HG03354 (cell line): ENCODE measurements around the gene RRAGC.
A peak's percentile ranks its signal among the peaks of the same experiment; 100 is the strongest.

Experiments used
- ATAC-seq: cut with Tn5 transposase; IDR thresholded peaks from one replicate; pipeline ENCODE4 v1.9.1; 2021; ENCODE audit warnings: mild to moderate bottlenecking; ENCODE audit not compliant: unreplicated experiment, poor library complexity, severe bottlenecking

RRAGC gene, protein sequence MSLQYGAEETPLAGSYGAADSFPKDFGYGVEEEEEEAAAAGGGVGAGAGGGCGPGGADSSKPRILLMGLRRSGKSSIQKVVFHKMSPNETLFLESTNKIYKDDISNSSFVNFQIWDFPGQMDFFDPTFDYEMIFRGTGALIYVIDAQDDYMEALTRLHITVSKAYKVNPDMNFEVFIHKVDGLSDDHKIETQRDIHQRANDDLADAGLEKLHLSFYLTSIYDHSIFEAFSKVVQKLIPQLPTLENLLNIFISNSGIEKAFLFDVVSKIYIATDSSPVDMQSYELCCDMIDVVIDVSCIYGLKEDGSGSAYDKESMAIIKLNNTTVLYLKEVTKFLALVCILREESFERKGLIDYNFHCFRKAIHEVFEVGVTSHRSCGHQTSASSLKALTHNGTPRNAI

DNA sequence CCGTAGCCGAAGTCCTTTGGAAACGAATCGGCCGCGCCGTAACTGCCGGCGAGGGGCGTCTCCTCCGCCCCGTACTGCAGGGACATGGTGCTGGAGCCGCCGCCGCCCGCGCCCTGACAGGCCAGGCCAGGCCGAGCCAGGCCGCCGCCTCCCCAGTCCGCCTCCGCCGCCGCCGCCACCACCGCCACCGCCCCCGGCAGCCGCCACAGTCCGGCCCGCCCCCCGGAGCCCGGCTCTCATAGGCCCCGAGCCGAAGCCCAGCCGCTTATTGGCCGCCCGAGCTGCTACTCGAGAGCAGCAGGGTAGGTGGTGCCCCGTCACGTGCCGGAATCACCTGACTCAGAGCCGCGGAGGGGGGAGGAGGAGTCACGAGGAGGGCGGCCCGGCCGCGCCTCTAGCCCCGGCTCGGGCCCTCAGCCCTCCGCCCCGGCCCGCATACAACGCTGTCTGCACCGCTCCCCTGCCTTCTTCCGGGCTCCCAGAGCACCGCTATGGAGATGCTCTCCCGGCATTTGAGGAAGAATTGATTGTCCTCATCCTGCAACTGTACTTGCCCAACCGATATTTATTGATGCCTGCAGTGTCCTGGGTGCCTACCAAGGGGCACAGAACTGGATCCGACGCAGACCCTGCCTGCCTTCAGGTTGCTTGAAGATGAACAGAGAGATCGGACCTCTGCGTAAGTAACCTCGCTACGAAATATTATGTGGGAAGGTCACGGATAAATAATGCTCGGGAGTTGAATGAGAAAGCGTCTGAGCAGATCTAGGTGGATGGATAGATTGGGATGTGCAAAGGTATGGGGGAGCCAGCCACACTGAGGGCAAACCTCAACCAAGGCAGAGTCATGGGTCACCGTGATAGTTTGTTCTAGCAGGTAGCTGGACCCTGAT is at the start of gene RRAGC:
Gene RRAGC, minus strand, starts transcription at position 212 of the 893 bp plus-strand sequence. Its CDS starts 126 bp downstream, at position 86.
- ATAC-seq, result peak; percentile 96

DNA sequence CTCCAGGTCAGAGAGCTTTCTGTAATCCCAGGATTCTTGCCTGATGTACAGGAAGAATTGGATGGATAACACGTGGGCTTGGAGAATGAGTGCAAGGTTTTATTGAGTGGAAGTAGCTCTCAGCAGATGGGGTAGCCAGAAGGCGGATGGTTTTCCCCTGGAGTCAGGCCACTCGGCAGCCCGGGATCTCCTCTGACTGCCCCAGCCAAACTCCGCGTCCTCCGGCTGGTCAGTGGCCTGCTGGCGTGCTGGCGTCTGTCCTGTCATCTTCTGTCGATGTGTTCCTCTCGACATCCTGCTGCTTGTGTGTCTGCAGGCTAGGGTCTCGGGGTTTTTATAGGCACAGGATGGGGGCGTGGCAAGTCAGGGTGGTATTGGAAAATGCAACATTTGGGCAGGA is 49.2 kb upstream of the RRAGC start:
- no peak for ATAC-seq

DNA sequence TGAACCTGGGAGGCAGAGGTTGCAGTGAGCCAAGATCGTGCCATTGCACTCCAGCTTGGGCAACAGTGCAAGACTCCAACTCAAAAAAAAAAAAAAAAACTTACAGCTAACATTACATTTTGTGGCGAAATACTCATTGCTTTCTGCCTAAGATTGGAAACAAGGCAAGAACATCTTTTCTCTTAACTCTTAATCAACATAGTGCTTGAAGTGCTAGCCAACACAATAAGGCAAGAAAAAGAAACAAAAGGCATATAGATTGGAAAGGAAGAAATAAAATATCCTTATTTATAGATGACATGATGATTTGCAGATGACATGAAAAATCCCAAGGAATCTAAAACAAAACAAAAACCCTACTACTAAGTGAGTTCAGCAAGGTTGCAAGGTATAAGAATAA is 46.4 kb upstream of the RRAGC start:
- ATAC-seq, result no peak

DNA sequence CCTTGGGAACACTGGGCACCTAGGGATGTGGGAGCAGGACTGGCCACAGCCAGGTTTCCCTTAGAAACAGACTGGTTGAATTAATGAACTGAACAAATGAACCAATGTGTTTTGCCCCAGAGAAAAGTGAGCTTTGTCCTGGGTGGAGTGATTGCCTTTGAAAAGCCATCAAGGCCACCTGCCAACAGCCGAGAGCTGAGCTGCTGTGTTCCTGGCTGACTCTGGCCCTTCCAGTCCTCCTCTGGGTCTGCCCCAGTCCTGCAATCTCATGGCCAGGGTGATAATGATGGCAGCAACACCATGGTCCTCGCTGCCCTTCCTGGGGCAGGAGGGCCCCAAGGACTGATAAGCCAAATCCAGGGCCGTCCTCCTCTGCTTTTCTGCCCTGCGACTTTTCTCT is 40.0 kb upstream of the RRAGC start:
- no peak for ATAC-seq

DNA sequence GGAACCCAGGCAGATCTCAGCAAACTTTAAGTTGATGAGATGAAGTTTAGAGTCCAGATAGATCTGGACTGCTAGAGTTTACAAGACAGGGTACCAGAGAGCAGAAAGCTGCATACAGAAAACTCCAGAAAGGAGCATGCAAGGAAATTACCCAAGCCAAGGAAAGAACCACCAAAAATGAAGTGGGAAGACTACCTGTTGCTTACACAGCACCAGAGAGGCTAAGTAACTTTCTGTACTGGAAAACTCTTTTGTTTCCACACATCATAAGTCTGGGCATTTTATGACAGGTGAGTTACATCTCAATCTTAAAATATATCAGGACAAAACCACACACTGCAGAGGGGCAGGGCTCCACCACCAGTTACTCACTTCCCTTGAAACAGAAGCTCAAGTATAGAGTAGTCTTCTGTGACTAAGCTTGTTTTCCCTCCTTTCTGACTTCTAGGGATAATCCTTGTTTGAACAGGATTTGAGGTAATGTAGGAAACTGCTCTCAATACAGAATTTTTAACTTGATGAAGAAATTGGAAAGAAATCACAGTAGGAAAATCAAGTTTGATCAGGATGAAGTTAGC is 39.2 kb upstream of the RRAGC start:
- ATAC-seq, result no peak

DNA sequence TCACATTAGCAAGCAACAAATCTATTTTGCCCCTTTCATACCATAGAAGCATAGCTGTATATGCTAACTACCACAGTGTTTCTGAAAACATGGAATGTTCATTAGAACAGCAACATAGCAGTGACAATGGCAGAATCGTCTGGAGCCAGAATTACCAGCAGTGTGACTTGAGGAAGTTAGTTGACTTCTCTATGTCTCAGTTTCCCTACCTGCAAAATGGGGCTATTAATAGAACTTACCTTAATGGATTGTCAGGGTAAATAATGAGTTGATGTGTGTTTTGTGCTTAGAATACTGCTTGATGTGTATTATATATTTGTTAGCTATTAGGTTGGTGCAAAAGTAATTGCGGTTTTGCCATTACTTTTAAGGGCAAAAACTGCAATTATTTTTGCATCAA is 36.6 kb upstream of the RRAGC start:
- no peak for ATAC-seq

DNA sequence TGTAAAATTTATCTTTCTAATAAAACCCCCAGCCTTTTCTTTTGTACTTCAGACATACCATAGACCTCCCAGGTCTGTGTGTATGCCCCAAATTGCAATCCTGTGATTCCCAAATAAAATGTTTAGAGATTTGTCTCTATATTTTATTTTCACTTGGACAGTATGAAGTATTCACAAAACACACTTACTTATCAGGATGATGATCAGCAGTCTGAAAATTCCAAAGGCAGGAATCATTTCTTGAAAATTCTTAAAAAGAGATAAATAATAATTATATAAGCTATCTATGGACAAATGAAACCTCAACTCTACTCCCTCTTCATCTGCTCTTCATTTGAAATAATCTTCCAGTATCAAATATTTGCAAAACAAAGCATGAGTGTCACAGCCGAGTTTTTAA is 33.4 kb upstream of the RRAGC start:
- no peak for ATAC-seq

DNA sequence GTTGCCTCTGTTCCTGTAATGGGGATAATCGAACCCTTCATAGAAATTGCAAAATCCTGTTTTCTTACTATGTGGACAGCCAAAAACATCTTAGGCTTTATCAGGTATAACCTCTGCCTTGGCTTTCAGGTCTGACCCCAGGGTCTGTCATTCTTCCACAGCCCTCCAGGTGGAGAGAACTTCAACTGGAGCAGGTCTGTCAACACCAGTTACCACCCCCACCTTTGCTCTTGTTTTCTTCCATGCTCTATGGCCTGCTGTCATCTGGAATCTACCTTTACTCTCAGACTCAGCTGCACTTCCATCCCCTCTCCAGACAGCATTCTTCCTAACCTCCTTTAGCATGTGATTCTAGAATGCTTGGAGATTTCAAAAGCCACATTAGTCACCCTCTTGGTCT is 32.2 kb upstream of the RRAGC start:
- no peak for ATAC-seq

DNA sequence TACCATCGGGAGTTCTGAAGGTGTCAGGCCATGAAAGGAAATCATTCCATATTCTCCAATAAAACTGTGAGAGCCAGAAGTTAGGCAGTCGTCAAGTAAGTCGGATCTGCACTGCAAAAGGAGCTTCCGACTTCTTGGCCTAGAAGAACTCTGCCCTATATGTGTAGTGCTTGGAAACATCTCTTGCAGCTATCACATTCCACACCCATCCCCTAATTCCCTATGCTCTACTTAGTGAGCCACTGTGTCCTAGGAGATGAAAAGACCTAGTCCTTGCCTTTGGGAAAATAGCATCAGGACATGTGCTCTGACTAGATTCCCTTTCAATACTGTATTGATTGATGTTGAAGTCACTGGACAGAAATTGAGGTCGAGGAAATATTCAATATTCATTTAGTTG is 30.0 kb upstream of the RRAGC start:
- no peak for ATAC-seq

DNA sequence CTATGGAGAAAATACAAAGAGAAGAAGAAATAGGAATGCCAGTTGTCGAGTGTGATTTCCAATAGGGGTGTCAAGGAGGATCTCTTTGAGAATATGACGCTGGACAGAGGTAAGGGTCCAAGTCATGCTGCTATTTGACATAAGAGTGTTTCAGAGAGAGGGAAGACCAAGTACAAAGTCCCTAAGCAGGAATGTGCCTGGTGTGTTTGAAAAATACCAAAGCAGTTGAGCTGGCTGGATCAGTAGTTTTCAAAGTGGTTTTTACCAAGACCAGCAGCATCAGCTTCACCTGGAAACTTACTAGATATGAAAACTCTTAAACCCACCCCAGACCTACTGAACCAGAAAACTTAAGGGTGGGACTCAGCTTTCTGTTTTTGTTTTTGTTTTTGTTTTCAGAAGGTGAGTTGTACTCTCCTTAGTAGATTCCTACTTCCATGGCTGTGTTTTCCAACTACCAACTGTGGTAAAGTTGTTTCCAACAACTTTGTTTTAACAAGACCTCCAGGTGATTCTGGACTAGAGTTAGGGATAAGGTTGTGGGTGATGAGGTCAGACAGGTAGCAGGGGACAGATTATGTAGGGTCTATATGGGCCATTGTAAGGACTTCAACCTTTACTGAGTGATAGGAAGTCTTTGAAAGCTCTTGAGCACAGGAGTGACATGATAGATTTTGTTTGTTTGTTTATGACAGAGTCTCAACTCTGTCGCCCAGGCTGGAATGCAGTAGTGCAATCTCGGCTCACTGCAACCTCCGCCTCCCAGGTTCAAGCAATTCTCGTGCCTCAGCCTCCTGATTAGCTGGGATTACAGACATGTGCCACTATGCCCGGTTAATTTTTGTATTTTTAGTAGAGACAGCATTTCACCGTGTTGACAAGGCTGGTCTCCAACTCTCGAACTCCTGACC is 29.1 kb upstream of the RRAGC start:
- no peak for ATAC-seq

DNA sequence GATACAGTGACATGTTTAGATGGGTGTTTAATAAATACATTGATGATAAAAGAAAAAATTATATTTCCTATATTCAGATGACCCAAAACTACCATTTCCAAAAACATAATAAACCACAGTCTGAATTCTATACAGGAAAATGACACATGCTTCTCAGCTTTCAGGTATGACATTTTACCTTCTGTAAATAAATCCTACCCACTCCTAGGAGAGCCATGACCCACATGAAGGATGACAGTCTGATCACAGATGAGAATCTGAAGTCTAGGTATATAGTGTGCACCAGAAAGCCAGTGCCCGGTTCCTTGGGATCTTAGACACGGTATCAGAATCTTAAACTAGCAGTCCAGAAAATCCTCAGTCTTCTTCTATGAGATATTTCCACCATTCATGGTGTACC is 25.5 kb upstream of the RRAGC start:
- no peak for ATAC-seq

DNA sequence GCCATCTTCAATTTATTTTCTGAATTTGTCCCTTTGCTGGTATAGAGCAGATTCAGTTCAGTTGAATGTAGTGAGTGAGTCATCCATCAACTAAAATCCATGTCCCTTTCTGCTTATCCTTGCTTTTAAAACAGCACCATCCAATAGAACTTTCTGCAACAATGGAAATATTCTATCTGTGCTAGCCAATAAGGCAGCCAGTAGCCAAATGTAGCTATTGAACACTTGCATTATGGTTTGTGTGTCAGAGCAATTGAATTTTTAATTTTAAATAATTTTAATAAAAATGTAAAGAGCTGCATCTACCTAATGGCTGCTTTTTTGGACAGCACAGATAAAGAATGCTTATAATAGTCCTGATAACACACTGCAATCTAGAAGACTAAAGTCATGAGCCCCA is 21.9 kb upstream of the RRAGC start, which contains the start of gene GJA9:
Gene GJA9, minus strand, starts transcription at position 101 of the 400 bp plus-strand sequence. CDS start 5,489 bp downstream, outside the sequence.
- ATAC-seq, result no peak

DNA sequence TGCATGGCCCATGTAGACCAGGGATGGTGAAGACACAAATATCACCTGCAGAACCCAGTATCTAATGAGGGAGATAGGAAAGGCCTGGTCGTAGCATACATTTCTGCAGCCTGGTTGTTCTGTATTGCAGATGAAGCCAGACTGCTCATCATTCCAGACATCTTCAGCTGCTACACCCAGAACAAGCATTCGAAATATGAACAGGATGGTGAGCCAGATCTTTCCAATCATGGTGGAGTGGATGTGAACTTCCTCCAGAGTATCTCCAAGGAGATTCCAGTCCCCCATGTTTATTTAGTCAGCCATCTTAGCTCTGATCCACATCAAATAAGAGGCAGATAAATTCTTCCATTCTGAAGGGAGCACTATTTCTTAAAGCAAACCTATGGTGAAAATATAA is 16.2 kb upstream of the RRAGC start:
- ATAC-seq, result no peak

DNA sequence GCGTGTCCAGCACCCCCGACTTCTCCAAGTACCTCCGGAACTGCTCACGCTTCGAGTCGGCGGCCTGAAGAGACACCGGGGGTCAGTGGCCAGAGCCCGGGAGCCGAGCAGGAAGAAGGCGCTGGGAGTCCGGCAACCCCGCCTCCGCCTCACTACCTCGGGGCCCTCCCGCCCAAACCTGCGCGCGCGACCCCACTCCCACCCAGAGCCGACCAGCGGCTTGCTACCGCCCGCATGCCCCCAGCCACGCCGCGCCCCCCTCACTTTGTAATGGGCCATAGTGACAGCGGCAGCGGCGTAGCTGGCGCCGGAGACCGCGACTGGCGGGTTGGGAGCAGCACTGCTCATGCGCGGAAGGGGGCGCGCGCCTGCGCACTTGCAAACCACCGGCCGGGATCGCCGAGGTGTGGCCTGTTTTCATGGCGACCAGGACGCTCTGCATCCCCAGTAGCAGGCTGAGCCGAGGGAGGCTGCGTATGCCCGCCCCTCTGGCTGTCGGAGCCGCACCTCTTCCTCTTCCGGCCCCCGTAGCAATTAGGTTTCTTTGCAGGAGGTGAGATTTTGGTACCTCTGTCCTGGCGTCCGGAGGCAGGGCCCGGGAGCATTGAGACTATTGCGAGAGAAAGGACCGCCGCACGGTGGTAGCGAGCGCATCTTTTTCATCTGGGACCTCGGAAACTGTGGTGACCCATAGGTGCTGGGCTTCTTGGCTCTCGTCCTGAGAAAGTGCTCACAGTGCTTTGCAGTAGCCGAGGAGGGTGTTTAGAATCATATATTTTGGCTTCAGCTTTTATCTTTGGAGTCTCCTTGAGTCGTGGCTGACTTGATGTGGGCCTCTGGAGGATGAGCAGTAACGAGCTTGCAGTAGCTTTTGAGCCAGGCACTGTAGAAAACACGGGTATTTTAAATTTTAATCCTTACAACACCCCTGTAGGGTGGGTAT is 13.7 kb upstream of the RRAGC start, which contains the start of gene MYCBP:
Gene MYCBP, minus strand, starts transcription at position 322 of the 943 bp plus-strand sequence. Its CDS starts 43 bp downstream, at position 279.
- peak; percentile 97 for ATAC-seq

DNA sequence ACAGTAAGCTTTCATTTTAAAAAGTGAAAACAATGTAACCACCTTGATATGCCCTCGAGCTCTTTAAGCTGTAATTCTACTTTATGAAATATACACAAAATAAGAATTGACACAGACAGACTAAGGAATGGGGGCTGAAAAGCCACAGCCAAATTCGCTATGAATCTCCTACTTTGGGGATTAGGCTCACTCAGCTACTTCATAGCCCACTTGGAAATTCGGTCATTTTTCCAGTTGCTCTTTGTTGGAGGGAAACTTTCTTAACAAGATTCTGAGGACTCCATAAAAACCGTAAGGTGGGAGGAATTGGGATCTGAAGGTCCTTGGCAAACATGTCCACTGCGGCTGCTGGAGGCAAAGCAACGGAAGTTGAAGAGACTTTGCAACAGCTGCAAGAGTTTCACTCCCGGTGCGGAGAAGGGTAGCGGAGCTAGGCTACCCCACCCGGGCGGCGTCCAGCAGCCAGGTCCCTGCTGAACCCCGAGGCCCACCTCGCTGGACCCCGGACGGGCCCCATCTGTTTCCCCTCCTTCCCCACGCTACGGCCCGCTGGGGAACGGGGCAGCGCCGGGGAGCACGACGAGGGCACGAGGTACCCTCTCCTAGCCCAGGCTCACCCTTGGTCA is 12.9 kb upstream of the RRAGC start:
- ATAC-seq, result peak; percentile 30

DNA sequence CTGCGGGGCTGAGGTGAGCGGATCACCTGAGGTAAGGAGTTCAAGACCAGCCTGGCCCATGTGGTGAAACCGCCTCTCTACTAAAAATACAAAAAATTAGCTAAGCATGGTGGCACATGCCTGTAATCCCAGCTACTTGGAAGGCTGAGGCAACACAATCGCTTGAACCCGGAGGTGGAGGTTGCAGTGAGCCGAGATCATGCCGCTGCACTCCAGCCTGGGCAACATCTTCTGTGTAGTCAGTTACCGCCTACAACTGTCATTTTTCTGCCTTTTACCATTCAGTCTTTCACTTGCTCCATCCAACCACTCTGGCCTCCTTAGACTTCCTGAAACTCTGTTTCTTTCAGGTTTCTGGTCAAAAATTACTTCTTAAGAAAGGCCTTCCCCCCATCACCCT is 11.4 kb upstream of the RRAGC start:
- no peak for ATAC-seq

DNA sequence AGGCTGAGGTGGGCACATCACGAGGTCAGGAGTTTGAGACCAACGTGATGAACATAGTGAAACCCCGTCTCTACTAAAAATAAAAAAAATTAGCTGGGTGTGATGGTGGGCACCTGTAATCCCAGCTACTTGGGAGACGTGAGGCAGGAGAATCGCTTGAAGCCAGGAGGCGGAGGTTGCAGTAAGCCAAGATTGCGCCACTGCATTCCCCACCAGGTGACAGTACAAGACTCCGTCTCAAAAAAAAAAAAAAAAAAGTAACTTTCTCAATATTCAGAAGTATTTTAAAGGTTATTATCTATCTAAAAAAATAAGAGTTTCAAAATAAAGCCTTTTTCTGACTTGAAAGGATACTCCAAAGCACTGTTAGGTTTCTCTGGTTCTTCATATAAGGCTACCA is 7.6 kb upstream of the RRAGC start:
- ATAC-seq, result no peak
